Thyroid gland (tissue), 4 donors: ENCODE data around the gene EFTUD2. TPM values are rescaled to one million over a fixed set of nuclear protein-coding genes. Genes with fewer than 3 reads are reported as not detected.

Source experiments
- DNase-seq, 2 donors: peaks; one replicate each; pipeline ENCODE4 v3.0.0-alpha.2; 2019
- H3K27ac ChIP-seq, 3 donors: fragments of 200-600 bp; sonication (generic); 1 replicate in 2 of 3; 2 replicates in 1 of 3; pipeline ENCODE4 v1.5.1; 2016 to 2019; ENCODE audit warnings: mild to moderate bottlenecking in 1 of 3, moderate library complexity in 1 of 3
- H3K27me3 ChIP-seq: fragments of 200-600 bp; sonication (generic); one replicate; pipeline ENCODE4 v1.5.1; 2019
- H3K36me3 ChIP-seq, 2 donors: fragments of 200-600 bp; sonication (generic); one replicate each; pipeline ENCODE4 v1.5.1; 2016 to 2019
- H3K4me1 ChIP-seq, 2 donors: fragments of 200-600 bp; sonication (generic); one replicate each; pipeline ENCODE4 v1.5.1; 2017 to 2019
- H3K4me3 ChIP-seq, 3 donors: fragments of 200-600 bp; sonication (generic); replicated peaks in 1 of 3; 1 replicate in 2 of 3; 2 replicates in 1 of 3; pipeline ENCODE4 v1.5.1; 2016; ENCODE audit warnings: mild to moderate bottlenecking in 1 of 3
- H3K9me3 ChIP-seq: fragments of 200-600 bp; sonication (generic); one replicate; pipeline ENCODE4 v1.5.1; 2017
- POLR2A ChIP-seq, 2 donors: fragments of 450-650 bp; IDR thresholded peaks; one replicate each; pipeline ENCODE4 v1.6.1; 2017; ENCODE audit warnings: antibody characterized with exemption in 2 of 2, mild to moderate bottlenecking in 2 of 2, moderate library complexity in 1 of 2
- WGBS, 2 donors: methylation state at CpG; one replicate each; pipeline ENCODE4 v1.1.5; 2017; 5-methylcytosine and 5-hydroxymethylcytosine counted together
- intact Hi-C: fragments of 100-400 bp; cut with DNase I; formaldehyde crosslinking; loops from one replicate; pipeline ENCODE4 v1.15.1; 2023
- total RNA-seq, 4 donors: library from RNA; depleted of rRNA; stranded (reverse); fragments of >200 nt; gene quantifications; one replicate each; pipeline ENCODE4 v1.2.3, GENCODE V29; 2016
- TF ChIP-seq, protein P1 (sequence below), 6 experiments: fragments of 200-600 bp in 3 of 6; fragments of 450-650 bp in 3 of 6; sonication (generic) in 3 of 6; IDR thresholded peaks; one replicate each; pipeline ENCODE4 v1.5.1; 2016 to 2019; ENCODE audit warnings: antibody characterized with exemption in 6 of 6, mild to moderate bottlenecking in 2 of 6, inconsistent platforms in 1 of 6, moderate library complexity in 1 of 6

The EFTUD2 gene
- total RNA-seq, 4 donors from 2014 or later = 49.2 to 110 (median 75.1) TPM

GRCh38 chr17:44907729-44908470, 8.7 kb upstream of the EFTUD2 start:
- no peak overlapping the region for H3K4me3 ChIP-seq
- DNase-seq = no peak
- H3K4me1 ChIP-seq = peaks cover 0 to 14% of the 10 kb centered on the region in 2 donors
- H3K36me3 ChIP-seq = no peaks in the 10 kb centered on the region
- no peak for TF ChIP-seq POLR2A (IDR thresholded peaks at IDR 0.05)
- TF ChIP-seq, protein P1, sequence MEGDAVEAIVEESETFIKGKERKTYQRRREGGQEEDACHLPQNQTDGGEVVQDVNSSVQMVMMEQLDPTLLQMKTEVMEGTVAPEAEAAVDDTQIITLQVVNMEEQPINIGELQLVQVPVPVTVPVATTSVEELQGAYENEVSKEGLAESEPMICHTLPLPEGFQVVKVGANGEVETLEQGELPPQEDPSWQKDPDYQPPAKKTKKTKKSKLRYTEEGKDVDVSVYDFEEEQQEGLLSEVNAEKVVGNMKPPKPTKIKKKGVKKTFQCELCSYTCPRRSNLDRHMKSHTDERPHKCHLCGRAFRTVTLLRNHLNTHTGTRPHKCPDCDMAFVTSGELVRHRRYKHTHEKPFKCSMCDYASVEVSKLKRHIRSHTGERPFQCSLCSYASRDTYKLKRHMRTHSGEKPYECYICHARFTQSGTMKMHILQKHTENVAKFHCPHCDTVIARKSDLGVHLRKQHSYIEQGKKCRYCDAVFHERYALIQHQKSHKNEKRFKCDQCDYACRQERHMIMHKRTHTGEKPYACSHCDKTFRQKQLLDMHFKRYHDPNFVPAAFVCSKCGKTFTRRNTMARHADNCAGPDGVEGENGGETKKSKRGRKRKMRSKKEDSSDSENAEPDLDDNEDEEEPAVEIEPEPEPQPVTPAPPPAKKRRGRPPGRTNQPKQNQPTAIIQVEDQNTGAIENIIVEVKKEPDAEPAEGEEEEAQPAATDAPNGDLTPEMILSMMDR (IDR thresholded peaks at IDR 0.05) = no peak
- no peaks in the 10 kb centered on the region for H3K27me3 ChIP-seq
- H3K9me3 ChIP-seq = no peaks in the 10 kb centered on the region
- 87 to 90% methylated on average over 11 of the region's 11 CpGs for WGBS, 2 donors
- H3K27ac ChIP-seq = no peak overlapping the region
- intact Hi-C loops = no loop called here

GRCh38 chr17:44906763-44907728, 7.8 kb upstream of the EFTUD2 start:
- DNase-seq = no peak
- 64 to 74% methylated on average over 13 to 18 of the region's 18 CpGs for WGBS, 2 donors
- Histone ChIP-seq H3K9me3 (no peaks in the 10 kb centered on the region), H3K36me3 (no peaks in the 10 kb centered on the region), H3K27ac (no peak overlapping the region), H3K4me3 (no peak overlapping the region), H3K4me1 (peaks cover 0 to 19% of the 10 kb centered on the region in 2 donors), H3K27me3 (no peaks in the 10 kb centered on the region)
- TF ChIP-seq POLR2A (IDR thresholded peaks at IDR 0.05) = no peak
- TF ChIP-seq, protein P1 (IDR thresholded peaks at IDR 0.05) = no peak
- intact Hi-C loops = no loop called here

- no peak overlapping the region for H3K4me3 ChIP-seq
- DNase-seq = no peak
- TF ChIP-seq POLR2A (IDR thresholded peaks at IDR 0.05) = no peak
- TF ChIP-seq, protein P1 (IDR thresholded peaks at IDR 0.05) = no peak
- H3K27ac ChIP-seq = no peak overlapping the region
- H3K36me3 ChIP-seq = no peaks in the 10 kb centered on the region
- H3K27me3 ChIP-seq = no peaks in the 10 kb centered on the region
- H3K9me3 ChIP-seq = no peaks in the 10 kb centered on the region
- intact Hi-C loops = no loop called here
- peaks cover 9 to 19% of the 10 kb centered on the region in 2 donors for H3K4me1 ChIP-seq
- 80 to 86% methylated on average over 10 of the region's 10 CpGs for whole genome bisulfite sequencing, 2 donors
Measured at GRCh38 chr17:44906010-44906646, 6.9 kb upstream of the EFTUD2 start.

DNA sequence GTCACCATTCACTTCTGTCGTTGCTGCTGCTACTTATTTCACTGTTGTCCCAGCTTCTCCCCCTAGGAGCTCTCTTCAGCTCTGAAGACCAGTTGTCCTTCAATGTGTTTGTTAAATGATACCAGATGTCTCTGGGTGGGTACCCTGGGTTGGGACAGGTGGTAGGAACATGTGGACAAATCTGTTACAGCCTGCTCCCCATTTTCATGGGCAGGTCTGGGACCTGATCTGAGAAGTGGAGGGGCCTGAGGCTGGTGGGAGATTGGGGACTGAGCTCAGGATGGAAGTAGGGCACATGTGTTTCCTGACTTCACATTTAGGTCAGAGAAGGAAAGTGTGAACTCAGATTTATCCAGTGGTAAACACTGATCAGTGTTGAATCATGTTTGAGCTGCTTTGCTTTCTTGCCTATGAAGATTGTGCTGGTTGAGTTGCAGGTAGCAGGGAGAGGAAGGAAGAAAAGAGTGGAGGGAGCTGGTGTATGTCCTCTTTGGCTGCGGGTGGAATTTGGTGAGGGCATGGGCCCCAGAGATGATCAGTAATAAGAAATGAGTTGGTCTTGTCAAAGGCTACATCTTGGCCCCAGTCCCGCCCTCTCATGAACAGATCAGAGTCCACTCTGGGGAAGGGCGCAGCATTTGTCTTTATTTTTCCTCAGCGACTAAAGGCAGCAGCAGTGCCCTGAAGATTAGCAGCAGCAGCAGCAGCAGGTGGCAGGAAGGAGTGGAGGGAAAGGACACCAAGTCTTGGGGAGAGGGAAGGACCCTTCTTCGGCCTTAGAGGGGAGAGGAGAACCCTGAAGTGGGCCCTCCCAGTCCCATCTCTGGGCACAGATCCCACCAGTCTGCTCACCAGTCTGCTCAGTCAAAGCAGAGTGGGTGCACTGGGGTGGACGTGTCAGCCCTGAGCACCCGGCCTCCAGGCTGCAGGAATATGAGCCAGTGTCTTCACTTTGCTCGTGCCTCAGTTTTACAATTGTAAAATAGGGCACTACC, 6.1 kb upstream of the EFTUD2 start:
- intact Hi-C loops = no loop called here
- Histone ChIP-seq H3K27me3 (no peaks in the 10 kb centered on the region), H3K36me3 (no peaks in the 10 kb centered on the region), H3K4me1 (peaks cover 15 to 24% of the 10 kb centered on the region in 2 donors), H3K4me3 (no peak overlapping the region), H3K27ac (no peak overlapping the region), H3K9me3 (no peaks in the 10 kb centered on the region)
- TF ChIP-seq POLR2A (IDR thresholded peaks at IDR 0.05) = no peak
- TF ChIP-seq, protein P1 (IDR thresholded peaks at IDR 0.05) = no peak
- DNase-seq = no peak
- WGBS, 2 donors = 84 to 88% methylated on average over 9 of the region's 9 CpGs
